Activated naive CD4-positive, alpha-beta T cell treated with anti-CD3 and anti-CD28 coated beads, Interleukin-2, amount 50 U/mL, for 24 hours (primary cell): ENCODE measurements around the gene ASB13.
"Not testable (repeated sequence)": the region's sequence is repeated elsewhere in the genome, so short reads cannot be mapped to it uniquely, and the experiment has no call there.

Source experiments
- H3K27ac Mint-ChIP-seq: one replicate; pipeline ENCODE4 v1.8.0; 2021; ENCODE audit warnings: mild to moderate bottlenecking, mixed read lengths
- H3K27me3 Mint-ChIP-seq: one replicate; pipeline ENCODE4 v1.8.0; 2021; ENCODE audit warnings: mixed read lengths
- H3K36me3 Mint-ChIP-seq: one replicate; pipeline ENCODE4 v1.8.0; 2021; ENCODE audit warnings: mixed read lengths
- H3K4me1 Mint-ChIP-seq: one replicate; pipeline ENCODE4 v1.8.0; 2021; ENCODE audit warnings: mixed read lengths
- H3K4me3 Mint-ChIP-seq: one replicate; pipeline ENCODE4 v1.8.0; 2021; ENCODE audit warnings: mild to moderate bottlenecking, mixed read lengths
- H3K9me3 Mint-ChIP-seq: one replicate; pipeline ENCODE4 v1.8.0; 2021; ENCODE audit warnings: mixed read lengths

The ASB13 gene

GRCh38 chr10:5625992-5626777 lies 40.2 kb downstream of the ASB13 start:
- Mint-ChIP-seq H3K36me3 (no peaks in the 10 kb centered on the region), H3K4me3 (no peak overlapping the region), H3K27me3 (no peaks in the 10 kb centered on the region), H3K9me3 (no peaks in the 10 kb centered on the region), H3K4me1 (peaks cover 20% of the 10 kb centered on the region), H3K27ac (no peak overlapping the region)

- Mint-ChIP-seq H3K9me3 (no peaks in the 10 kb centered on the region), H3K4me1 (peaks cover 16% of the 10 kb centered on the region), H3K27ac (no peak overlapping the region), H3K36me3 (no peaks in the 10 kb centered on the region), H3K27me3 (no peaks in the 10 kb centered on the region), H3K4me3 (no peak overlapping the region)
Observed at GRCh38 chr10:5624701-5625100, 41.7 kb downstream of the ASB13 start.

GRCh38 chr10:5623081-5623748 lies 43.2 kb downstream of the ASB13 start:
- Mint-ChIP-seq H3K4me1 (peaks cover 4% of the 10 kb centered on the region), H3K4me3 (no peak overlapping the region), H3K27me3 (no peaks in the 10 kb centered on the region), H3K36me3 (no peaks in the 10 kb centered on the region), H3K9me3 (no peaks in the 10 kb centered on the region), H3K27ac (no peak overlapping the region)

GRCh38 chr10:5622186-5622960 lies 44.0 kb downstream of the ASB13 start:
- H3K4me1 Mint-ChIP-seq: no peaks in the 10 kb centered on the region

GRCh38 chr10:5621371-5621770 lies 45.0 kb downstream of the ASB13 start:
- H3K4me1 Mint-ChIP-seq, H3K36me3 Mint-ChIP-seq, H3K9me3 Mint-ChIP-seq, H3K27ac Mint-ChIP-seq, H3K27me3 Mint-ChIP-seq, H3K4me3 Mint-ChIP-seq: not testable (repeated sequence)

More at GRCh38 chr10:5622186-5622960, 44.0 kb downstream of the ASB13 start:
- Mint-ChIP-seq H3K4me3 (no peak overlapping the region), H3K27me3 (no peaks in the 10 kb centered on the region), H3K27ac (no peak overlapping the region), H3K36me3 (no peaks in the 10 kb centered on the region), H3K9me3 (no peaks in the 10 kb centered on the region)

GRCh38 chr10:5620966-5621365 lies 45.4 kb downstream of the ASB13 start:
- H3K27ac Mint-ChIP-seq: no peak overlapping the region
- no peak overlapping the region for H3K4me3 Mint-ChIP-seq
- no peaks in the 10 kb centered on the region for H3K36me3 Mint-ChIP-seq
- no peaks in the 10 kb centered on the region for H3K27me3 Mint-ChIP-seq
- H3K9me3 Mint-ChIP-seq: no peaks in the 10 kb centered on the region
- H3K4me1 Mint-ChIP-seq: no peaks in the 10 kb centered on the region

GRCh38 chr10:5620223-5620721 lies 46.1 kb downstream of the ASB13 start:
- Mint-ChIP-seq H3K4me3 (no peak overlapping the region), H3K27me3 (no peaks in the 10 kb centered on the region), H3K27ac (no peak overlapping the region), H3K4me1 (no peaks in the 10 kb centered on the region), H3K36me3 (no peaks in the 10 kb centered on the region), H3K9me3 (no peaks in the 10 kb centered on the region)

GRCh38 chr10:5619362-5620211 lies 46.8 kb downstream of the ASB13 start:
- Mint-ChIP-seq H3K36me3 (no peaks in the 10 kb centered on the region), H3K4me1 (no peaks in the 10 kb centered on the region), H3K27ac (no peak overlapping the region), H3K4me3 (no peak overlapping the region), H3K9me3 (no peaks in the 10 kb centered on the region), H3K27me3 (no peaks in the 10 kb centered on the region)

- Mint-ChIP-seq H3K4me1 (no peaks in the 10 kb centered on the region), H3K36me3 (no peaks in the 10 kb centered on the region), H3K9me3 (no peaks in the 10 kb centered on the region), H3K27ac (no peak overlapping the region), H3K4me3 (no peak overlapping the region), H3K27me3 (no peaks in the 10 kb centered on the region)
Observed at GRCh38 chr10:5618829-5619228, 47.6 kb downstream of the ASB13 start.

GRCh38 chr10:5618042-5618441 lies 48.4 kb downstream of the ASB13 start:
- Mint-ChIP-seq H3K9me3 (no peaks in the 10 kb centered on the region), H3K4me3 (no peak overlapping the region), H3K27ac (no peak overlapping the region), H3K4me1 (no peaks in the 10 kb centered on the region), H3K36me3 (no peaks in the 10 kb centered on the region), H3K27me3 (no peaks in the 10 kb centered on the region)

- Mint-ChIP-seq H3K9me3 (no peaks in the 10 kb centered on the region), H3K27ac (no peak overlapping the region), H3K4me3 (no peak overlapping the region), H3K4me1 (no peaks in the 10 kb centered on the region), H3K36me3 (no peaks in the 10 kb centered on the region), H3K27me3 (no peaks in the 10 kb centered on the region)
Observed at GRCh38 chr10:5617521-5617920, 48.9 kb downstream of the ASB13 start.

GRCh38 chr10:5616836-5617235 lies 49.6 kb downstream of the ASB13 start:
- Mint-ChIP-seq H3K27ac (no peak overlapping the region), H3K9me3 (no peaks in the 10 kb centered on the region), H3K27me3 (no peaks in the 10 kb centered on the region), H3K4me3 (no peak overlapping the region), H3K36me3 (no peaks in the 10 kb centered on the region), H3K4me1 (no peaks in the 10 kb centered on the region)

- no peaks in the 10 kb centered on the region for H3K4me1 Mint-ChIP-seq
- no peak overlapping the region for H3K27ac Mint-ChIP-seq
- H3K36me3 Mint-ChIP-seq: no peaks in the 10 kb centered on the region
- no peaks in the 10 kb centered on the region for H3K27me3 Mint-ChIP-seq
- H3K9me3 Mint-ChIP-seq: no peaks in the 10 kb centered on the region
- H3K4me3 Mint-ChIP-seq: no peak overlapping the region
Observed at GRCh38 chr10:5616046-5616445, 50.3 kb downstream of the ASB13 start.

- Mint-ChIP-seq H3K36me3 (no peaks in the 10 kb centered on the region), H3K27ac (no peak overlapping the region), H3K9me3 (no peaks in the 10 kb centered on the region), H3K4me3 (no peak overlapping the region), H3K27me3 (no peaks in the 10 kb centered on the region), H3K4me1 (no peaks in the 10 kb centered on the region)
Observed at GRCh38 chr10:5615316-5615715, 51.1 kb downstream of the ASB13 start.

- H3K27ac Mint-ChIP-seq: no peak overlapping the region
- H3K27me3 Mint-ChIP-seq: no peaks in the 10 kb centered on the region
- no peaks in the 10 kb centered on the region for H3K36me3 Mint-ChIP-seq
- no peak overlapping the region for H3K4me3 Mint-ChIP-seq
- H3K4me1 Mint-ChIP-seq: no peaks in the 10 kb centered on the region
- H3K9me3 Mint-ChIP-seq: no peaks in the 10 kb centered on the region
Observed at GRCh38 chr10:5614155-5614721, 52.2 kb downstream of the ASB13 start.
